ENCODE results near the gene ZNF232. TPM values are rescaled to one million over a fixed set of nuclear protein-coding genes. Genes with fewer than 3 reads are reported as not detected.
"Not testable (repeated sequence)": the region's sequence is repeated elsewhere in the genome, so short reads cannot be mapped to it uniquely, and the experiment has no call there.

Gene ZNF232
- total RNA-seq, 1 donor from 2014 or later = 25.8 TPM

DNA sequence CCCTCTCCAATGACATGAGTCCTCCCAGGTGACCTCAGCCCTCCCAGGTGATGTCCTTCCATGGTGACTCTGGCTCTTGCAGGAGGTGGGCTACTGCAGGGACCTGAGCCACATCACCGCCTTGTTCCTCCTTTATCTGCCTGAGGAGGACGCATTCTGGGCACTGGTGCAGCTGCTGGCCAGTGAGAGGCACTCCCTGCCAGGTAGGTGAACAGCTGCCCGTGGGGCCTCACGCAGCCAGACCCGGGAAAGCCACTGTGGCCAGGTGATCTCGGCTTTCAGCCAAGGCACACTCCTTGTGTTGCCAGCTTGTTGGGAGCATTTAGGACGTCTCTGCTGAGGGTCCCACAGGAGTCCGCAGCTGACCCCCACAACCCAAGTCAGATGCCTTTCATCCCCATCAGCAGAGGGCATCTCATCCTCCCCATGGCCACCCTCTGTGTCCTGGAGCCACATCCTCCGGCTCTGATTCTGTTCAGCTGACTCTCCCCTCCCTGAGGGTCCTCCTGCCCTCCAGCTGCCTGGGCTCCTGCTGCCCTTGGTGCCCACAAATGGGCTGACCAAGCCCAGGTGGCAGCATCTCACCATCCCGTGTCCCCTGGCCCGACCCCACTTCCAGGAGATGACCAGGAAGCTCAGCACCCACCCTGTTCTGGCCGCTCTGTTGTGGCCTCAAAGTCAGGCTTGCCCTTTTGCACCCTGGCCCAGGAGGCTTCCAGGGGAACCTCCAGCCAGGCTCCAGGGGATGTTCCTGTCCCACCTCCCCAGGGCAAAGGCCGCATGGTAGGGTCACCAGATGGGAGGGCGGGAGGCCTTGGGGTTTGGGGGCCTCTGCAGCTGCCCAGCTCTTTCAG is 24.3 kb upstream of the ZNF232 start:
- H3K36me3 Mint-ChIP-seq = no peaks in the 10 kb centered on the region
- H3K4me1 Mint-ChIP-seq (ENCODE audit: unreplicated experiment) = no peaks in the 10 kb centered on the region
- H3K27ac Mint-ChIP-seq = no peak overlapping the region
- H3K4me3 Mint-ChIP-seq = no peak overlapping the region
- DNase-seq (ENCODE audit: extremely low spot score, unreplicated experiment) = no peak
- H3K27me3 Mint-ChIP-seq = peaks cover 3% of the 10 kb centered on the region
- TF ChIP-seq, protein P1, sequence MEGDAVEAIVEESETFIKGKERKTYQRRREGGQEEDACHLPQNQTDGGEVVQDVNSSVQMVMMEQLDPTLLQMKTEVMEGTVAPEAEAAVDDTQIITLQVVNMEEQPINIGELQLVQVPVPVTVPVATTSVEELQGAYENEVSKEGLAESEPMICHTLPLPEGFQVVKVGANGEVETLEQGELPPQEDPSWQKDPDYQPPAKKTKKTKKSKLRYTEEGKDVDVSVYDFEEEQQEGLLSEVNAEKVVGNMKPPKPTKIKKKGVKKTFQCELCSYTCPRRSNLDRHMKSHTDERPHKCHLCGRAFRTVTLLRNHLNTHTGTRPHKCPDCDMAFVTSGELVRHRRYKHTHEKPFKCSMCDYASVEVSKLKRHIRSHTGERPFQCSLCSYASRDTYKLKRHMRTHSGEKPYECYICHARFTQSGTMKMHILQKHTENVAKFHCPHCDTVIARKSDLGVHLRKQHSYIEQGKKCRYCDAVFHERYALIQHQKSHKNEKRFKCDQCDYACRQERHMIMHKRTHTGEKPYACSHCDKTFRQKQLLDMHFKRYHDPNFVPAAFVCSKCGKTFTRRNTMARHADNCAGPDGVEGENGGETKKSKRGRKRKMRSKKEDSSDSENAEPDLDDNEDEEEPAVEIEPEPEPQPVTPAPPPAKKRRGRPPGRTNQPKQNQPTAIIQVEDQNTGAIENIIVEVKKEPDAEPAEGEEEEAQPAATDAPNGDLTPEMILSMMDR (conservative IDR thresholded peaks at IDR 0.05) = no peak
- H3K9me3 Mint-ChIP-seq = no peaks in the 10 kb centered on the region

DNA sequence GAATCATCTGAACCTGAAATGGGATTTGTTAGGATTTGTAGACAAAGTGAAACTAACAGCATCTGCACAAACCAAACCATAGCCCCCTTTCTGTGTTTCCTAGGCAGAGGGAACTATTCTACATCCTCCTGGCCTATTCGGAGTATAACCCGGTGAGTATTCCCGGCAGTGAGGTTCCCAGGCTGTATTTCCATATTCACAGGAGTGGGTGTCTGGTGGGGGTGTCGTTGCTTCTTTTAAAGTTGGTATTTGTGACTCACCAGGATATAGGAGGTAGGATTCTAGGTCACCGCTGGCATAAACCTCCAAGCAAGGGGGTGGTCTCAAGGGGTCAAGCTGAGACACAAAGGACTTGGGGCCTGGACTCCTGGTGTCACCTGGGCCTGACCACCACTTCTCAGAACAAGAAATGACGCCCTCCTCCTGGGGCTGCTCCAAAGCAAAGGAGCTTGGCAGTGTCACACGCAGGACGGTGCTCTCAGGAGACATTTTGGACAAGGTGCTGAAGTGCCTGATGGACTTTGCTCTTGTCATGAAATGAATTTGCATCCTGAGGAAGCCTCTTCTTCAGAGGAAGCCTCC is 23.5 kb upstream of the ZNF232 start:
- not testable (repeated sequence) for DNase-seq (ENCODE audit: extremely low spot score, unreplicated experiment)

DNA sequence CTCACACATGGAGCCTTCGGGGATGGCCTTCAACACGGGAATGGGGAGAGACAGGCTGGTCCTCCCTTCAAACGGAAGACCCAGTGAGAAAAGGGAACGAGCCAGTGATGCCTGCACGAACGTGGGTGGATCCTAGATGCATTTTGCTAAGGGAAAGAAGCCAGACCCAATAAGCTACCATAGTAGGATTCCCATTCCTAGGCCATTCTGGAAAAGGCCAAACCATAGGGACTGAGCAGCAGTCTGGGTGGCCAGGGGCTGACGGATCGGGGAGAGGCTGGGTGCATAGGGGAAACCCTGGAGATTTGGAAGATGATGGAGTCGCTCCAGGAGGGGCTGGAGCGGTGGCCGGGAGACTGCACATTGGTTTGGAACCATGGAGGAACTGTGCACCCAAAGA is 22.9 kb upstream of the ZNF232 start:
- H3K4me1 Mint-ChIP-seq (ENCODE audit: unreplicated experiment); H3K27ac Mint-ChIP-seq; H3K27me3 Mint-ChIP-seq; H3K9me3 Mint-ChIP-seq; H3K36me3 Mint-ChIP-seq; H3K4me3 Mint-ChIP-seq; DNase-seq (ENCODE audit: extremely low spot score, unreplicated experiment): not testable (repeated sequence)

More for the DNA sequence above, 23.5 kb upstream of the ZNF232 start:
- H3K4me1 Mint-ChIP-seq (ENCODE audit: unreplicated experiment); H3K4me3 Mint-ChIP-seq; H3K27ac Mint-ChIP-seq; H3K9me3 Mint-ChIP-seq; H3K27me3 Mint-ChIP-seq; H3K36me3 Mint-ChIP-seq: not testable (repeated sequence)

DNA sequence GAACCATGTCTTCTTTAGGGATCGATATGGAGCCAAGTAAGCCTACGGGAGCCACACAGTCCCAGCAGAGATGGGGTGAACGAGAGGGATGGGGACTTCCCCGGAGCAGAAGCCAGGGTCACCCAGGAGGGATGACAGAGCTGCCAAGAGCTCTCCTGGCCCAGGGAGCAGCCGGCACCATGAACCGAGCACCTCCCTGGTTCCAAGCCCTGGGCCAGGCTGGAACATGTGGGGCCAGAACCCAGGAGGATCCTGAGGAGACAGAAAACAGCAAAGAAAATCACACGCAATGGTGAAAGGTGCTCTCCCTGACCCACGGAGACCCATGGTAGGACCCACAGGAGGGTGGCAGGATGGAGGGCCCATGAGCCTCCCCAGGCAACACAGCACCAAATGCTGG is 22.3 kb upstream of the ZNF232 start:
- DNase-seq (ENCODE audit: extremely low spot score, unreplicated experiment); H3K27me3 Mint-ChIP-seq; H3K4me1 Mint-ChIP-seq (ENCODE audit: unreplicated experiment); H3K36me3 Mint-ChIP-seq; H3K27ac Mint-ChIP-seq; H3K4me3 Mint-ChIP-seq; H3K9me3 Mint-ChIP-seq: not testable (repeated sequence)

DNA sequence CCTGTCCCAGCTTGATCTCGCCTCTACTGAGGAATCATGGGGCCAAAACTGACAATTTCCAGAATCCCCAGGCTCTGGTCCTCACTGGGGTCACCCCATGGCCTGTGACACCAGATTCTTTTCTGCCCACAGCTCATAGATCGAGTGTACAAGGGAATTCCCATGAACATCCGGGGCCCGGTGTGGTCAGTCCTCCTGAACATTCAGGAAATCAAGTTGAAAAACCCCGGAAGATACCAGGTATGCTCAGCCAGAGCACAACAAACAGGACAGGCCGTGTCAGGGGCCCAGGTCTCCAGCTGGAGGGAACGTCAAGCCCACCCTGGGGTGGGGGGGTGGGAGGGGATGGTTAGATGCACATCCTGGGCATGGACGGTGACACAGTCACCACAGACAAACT is 21.6 kb upstream of the ZNF232 start:
- H3K4me1 Mint-ChIP-seq (ENCODE audit: unreplicated experiment) = no peaks in the 10 kb centered on the region
- peaks cover 3% of the 10 kb centered on the region for H3K27me3 Mint-ChIP-seq
- H3K36me3 Mint-ChIP-seq = no peaks in the 10 kb centered on the region
- TF ChIP-seq, protein P1 (conservative IDR thresholded peaks at IDR 0.05) = no peak
- H3K9me3 Mint-ChIP-seq = no peaks in the 10 kb centered on the region
- DNase-seq (ENCODE audit: extremely low spot score, unreplicated experiment) = no peak
- H3K4me3 Mint-ChIP-seq = no peak overlapping the region
- no peak overlapping the region for H3K27ac Mint-ChIP-seq

DNA sequence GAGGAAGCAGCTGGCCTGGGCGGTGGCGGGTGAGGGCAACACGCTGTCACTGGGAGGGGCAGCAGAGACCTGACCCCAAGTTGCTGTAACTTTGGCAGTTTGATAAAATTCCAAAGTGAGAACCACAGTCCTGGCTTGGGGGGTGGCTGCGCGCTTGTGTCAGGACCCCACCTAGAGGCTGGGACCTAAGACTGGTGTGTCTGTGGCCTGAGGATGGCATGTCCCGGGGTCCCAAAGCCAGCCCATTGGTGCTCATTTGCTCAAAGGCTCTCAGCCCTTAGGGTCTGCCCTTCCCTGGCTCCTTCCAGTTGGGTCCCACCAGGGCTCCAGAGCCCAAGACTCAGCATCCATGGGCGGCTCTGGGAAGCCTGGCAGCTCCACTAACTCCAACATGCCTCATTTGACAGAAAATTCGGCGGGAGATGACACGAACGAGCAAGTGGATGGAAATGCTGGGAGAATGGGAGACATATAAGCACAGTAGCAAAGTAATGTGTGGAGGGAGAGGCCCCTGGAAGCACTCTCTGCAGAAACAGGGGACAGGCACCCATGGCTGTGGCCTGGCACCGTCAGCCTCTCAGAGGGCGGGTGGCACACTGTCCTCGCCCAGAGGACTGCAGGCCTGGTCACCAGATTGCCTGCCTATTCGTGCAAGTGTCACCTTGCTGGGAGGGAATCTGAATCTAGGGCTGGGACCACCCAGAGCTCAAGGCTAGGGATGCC is 21.0 kb upstream of the ZNF232 start:
- not testable (repeated sequence) for H3K36me3 Mint-ChIP-seq; H3K27me3 Mint-ChIP-seq; H3K9me3 Mint-ChIP-seq; H3K4me3 Mint-ChIP-seq; DNase-seq (ENCODE audit: extremely low spot score, unreplicated experiment); H3K27ac Mint-ChIP-seq; H3K4me1 Mint-ChIP-seq (ENCODE audit: unreplicated experiment)

DNA sequence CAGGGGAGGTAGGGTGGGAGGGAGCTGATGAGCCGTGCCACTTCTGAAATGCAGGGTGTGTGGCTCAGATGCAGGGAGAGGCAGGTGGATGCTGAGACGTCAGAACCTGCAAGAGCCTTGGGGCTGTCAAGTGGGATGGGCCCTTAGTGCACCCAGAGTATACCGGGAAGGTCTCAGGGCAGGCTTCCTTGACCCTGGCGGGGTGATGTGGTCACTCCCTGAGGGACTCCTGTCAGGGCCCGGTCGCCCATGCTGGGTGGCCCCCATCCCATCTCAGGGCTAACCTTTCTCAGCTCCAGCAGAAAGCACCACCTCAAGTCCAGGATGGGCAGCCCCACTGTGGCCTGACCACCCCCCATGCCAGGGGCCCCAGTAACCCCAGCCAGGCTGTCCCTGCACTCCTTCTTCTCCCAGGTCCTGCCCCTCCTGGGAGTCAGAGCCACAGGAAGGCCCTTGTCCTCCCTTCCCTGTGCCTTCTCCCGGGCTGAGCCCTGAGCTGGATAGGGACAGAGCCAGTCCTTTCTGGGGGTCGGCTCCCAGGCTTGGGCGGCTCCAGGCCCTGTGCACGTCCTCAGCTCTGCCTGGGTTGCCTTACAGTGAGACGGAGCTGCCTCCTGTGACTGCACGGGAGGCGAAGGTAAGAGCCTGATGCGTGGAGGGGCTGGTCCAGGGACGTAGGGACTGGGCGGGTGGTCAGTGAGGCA is 20.3 kb upstream of the ZNF232 start:
- H3K36me3 Mint-ChIP-seq; H3K4me3 Mint-ChIP-seq; H3K27ac Mint-ChIP-seq; H3K4me1 Mint-ChIP-seq (ENCODE audit: unreplicated experiment); H3K27me3 Mint-ChIP-seq; DNase-seq (ENCODE audit: extremely low spot score, unreplicated experiment); H3K9me3 Mint-ChIP-seq: not testable (repeated sequence)
